Thymus (tissue), 11 donors: ENCODE measurements around the gene C14orf93. TPM values are rescaled to one million over a fixed set of nuclear protein-coding genes. Genes with fewer than 3 reads are reported as not detected.

ENCODE experiments used
- DNase-seq, 9 donors: peaks; one replicate each; pipeline ENCODE4 v3.0.0-alpha.2; 2013; ENCODE audit warnings: low spot score in 9 of 9, low read depth in 6 of 9, missing footprints in 1 of 9
- H3K27ac ChIP-seq, 2 donors: one replicate each; pipeline ENCODE4 v1.5.1; 2013; ENCODE audit warnings: control low read depth in 1 of 2, low read depth in 1 of 2, low read length in 1 of 2, mild to moderate bottlenecking in 1 of 2, moderate library complexity in 1 of 2
- H3K27me3 ChIP-seq, 2 donors: one replicate each; pipeline ENCODE4 v1.5.1; 2013; ENCODE audit warnings: low read length in 1 of 2; ENCODE audit not compliant: control insufficient read depth in 2 of 2, insufficient read depth in 1 of 2
- H3K36me3 ChIP-seq, 2 donors: one replicate each; pipeline ENCODE4 v1.5.1; 2013; ENCODE audit warnings: low read length in 1 of 2, mild to moderate bottlenecking in 1 of 2, moderate library complexity in 1 of 2; ENCODE audit not compliant: control insufficient read depth in 2 of 2, insufficient read depth in 2 of 2
- H3K4me1 ChIP-seq, 2 donors: one replicate each; pipeline ENCODE4 v1.5.1; 2013; ENCODE audit warnings: low read length in 2 of 2; ENCODE audit not compliant: control insufficient read depth in 2 of 2, insufficient read depth in 2 of 2
- H3K4me3 ChIP-seq, 2 donors: one replicate each; pipeline ENCODE4 v1.5.1; 2013; ENCODE audit warnings: low read length in 2 of 2, control low read depth in 1 of 2, mild to moderate bottlenecking in 1 of 2
- H3K9me3 ChIP-seq, 2 donors: one replicate each; pipeline ENCODE4 v1.5.1; 2013; ENCODE audit warnings: low read length in 1 of 2, mild to moderate bottlenecking in 1 of 2; ENCODE audit not compliant: control insufficient read depth in 2 of 2, insufficient read depth in 1 of 2
- WGBS: extraction: QIAGEN DNeasy Blood & Tissue Kit; methylation state at CpG from one replicate; pipeline ENCODE4 v1.1.7; 2013; 5-methylcytosine and 5-hydroxymethylcytosine counted together
- polyA plus RNA-seq: library from polyadenylated mRNA; stranded (reverse); fragments of 200-250 nt; gene quantifications from one replicate; pipeline ENCODE4 v1.2.3, GENCODE V29; 2013
- total RNA-seq: library from RNA; stranded (reverse); fragments of 120-200 nt; gene quantifications from one replicate; pipeline ENCODE4 v1.2.4, GENCODE V29; 2013
- donor health status: healthy.

C14orf93 gene
- total and polyA plus RNA-seq, 2 donors, result 17.5 to 23.8 TPM

- Histone ChIP-seq H3K4me1 (no peaks in the 10 kb centered on the region), H3K36me3 (peaks cover 10 to 46% of the 10 kb centered on the region in 2 donors), H3K9me3 (no peaks in the 10 kb centered on the region), H3K4me3 (no peak overlapping the region), H3K27ac (no peak overlapping the region), H3K27me3 (no peaks in the 10 kb centered on the region)
- DNase-seq, result no peak
- 99% methylated on average over 3 of the region's 3 CpGs for WGBS
Measured at GRCh38 chr14:22945642-22946041, 64.3 kb downstream of the C14orf93 start.

GRCh38 chr14:22939684-22940083 is 70.3 kb downstream of the C14orf93 start:
- 97% methylated on average over 4 of the region's 4 CpGs for WGBS
- Histone ChIP-seq H3K4me1 (no peaks in the 10 kb centered on the region), H3K27ac (no peak overlapping the region), H3K9me3 (no peaks in the 10 kb centered on the region), H3K36me3 (peaks cover 3 to 23% of the 10 kb centered on the region in 2 donors), H3K27me3 (no peaks in the 10 kb centered on the region), H3K4me3 (no peak overlapping the region)
- no peak for DNase-seq

Other genes starting within 250 kb of the C14orf93 start
- gene OXA1L, start 243.5 kb downstream of the C14orf93 start, total RNA-seq, result 85.7 TPM
- gene OXA1L, start 243.5 kb downstream of the C14orf93 start, polyA plus RNA-seq, result 81.8 TPM
- gene SLC7A7, start 194.7 kb downstream of the C14orf93 start, total RNA-seq, result 10.7 TPM
- 16.7 TPM for gene SLC7A7, start 194.7 kb downstream of the C14orf93 start, polyA plus RNA-seq
- 114 TPM for gene MRPL52, start 180.3 kb downstream of the C14orf93 start, total RNA-seq
- 121 TPM for gene MRPL52, start 180.3 kb downstream of the C14orf93 start, polyA plus RNA-seq
- 21.2 TPM for gene MMP14, start 173.6 kb downstream of the C14orf93 start, total RNA-seq
- 69.5 TPM for gene MMP14, start 173.6 kb downstream of the C14orf93 start, polyA plus RNA-seq
- 11.4 TPM for gene LRP10, start 138.4 kb downstream of the C14orf93 start, total RNA-seq
- gene LRP10, start 138.4 kb downstream of the C14orf93 start, polyA plus RNA-seq, result 18.6 TPM
- 0.47 TPM for gene REM2, start 126.9 kb downstream of the C14orf93 start, total RNA-seq
- 3.2 TPM for gene REM2, start 126.9 kb downstream of the C14orf93 start, polyA plus RNA-seq
- gene RBM23, start 91.0 kb downstream of the C14orf93 start, total RNA-seq, result 85.2 TPM
- 41.8 TPM for gene RBM23, start 91.0 kb downstream of the C14orf93 start, polyA plus RNA-seq
- gene PRMT5, start 80.8 kb downstream of the C14orf93 start, total RNA-seq, result 76.4 TPM
- gene PRMT5, start 80.8 kb downstream of the C14orf93 start, polyA plus RNA-seq, result 31.8 TPM
- 51.1 TPM for gene HAUS4, start 53.1 kb downstream of the C14orf93 start, total RNA-seq
- gene HAUS4, start 53.1 kb downstream of the C14orf93 start, polyA plus RNA-seq, result 30.5 TPM
- 14.4 TPM for gene AJUBA, start 27.6 kb downstream of the C14orf93 start, total RNA-seq
- gene AJUBA, start 27.6 kb downstream of the C14orf93 start, polyA plus RNA-seq, result 22.4 TPM
- gene PSMB5, start 24.8 kb upstream of the C14orf93 start, total RNA-seq, result 93.4 TPM
- 71.0 TPM for gene PSMB5, start 24.8 kb upstream of the C14orf93 start, polyA plus RNA-seq
- 48.7 TPM for gene PSMB11, start 32.1 kb upstream of the C14orf93 start, total RNA-seq
- 0.62 TPM for gene PSMB11, start 32.1 kb upstream of the C14orf93 start, polyA plus RNA-seq
- gene CDH24, start 47.4 kb upstream of the C14orf93 start, total RNA-seq, result 2.8 TPM
- 7.0 TPM for gene CDH24, start 47.4 kb upstream of the C14orf93 start, polyA plus RNA-seq
- 75.6 TPM for gene ACIN1, start 85.0 kb upstream of the C14orf93 start, total RNA-seq
- 123 TPM for gene ACIN1, start 85.0 kb upstream of the C14orf93 start, polyA plus RNA-seq
- 52.9 TPM for gene C14orf119, start 85.4 kb upstream of the C14orf93 start, total RNA-seq
- 43.6 TPM for gene C14orf119, start 85.4 kb upstream of the C14orf93 start, polyA plus RNA-seq
- gene CIROP, start 94.8 kb upstream of the C14orf93 start, total RNA-seq, result 0.05 TPM
- gene CIROP, start 94.8 kb upstream of the C14orf93 start, polyA plus RNA-seq, result 0.07 TPM
- gene CEBPE, start 109.1 kb upstream of the C14orf93 start, total RNA-seq, result 2.5 TPM
- 0.87 TPM for gene CEBPE, start 109.1 kb upstream of the C14orf93 start, polyA plus RNA-seq
- gene SLC7A8, start 173.5 kb upstream of the C14orf93 start, total RNA-seq, result 3.2 TPM
- gene SLC7A8, start 173.5 kb upstream of the C14orf93 start, polyA plus RNA-seq, result 15.0 TPM
- 0.05 TPM for gene RNF212B, start 227.8 kb upstream of the C14orf93 start, total RNA-seq
- gene RNF212B, start 227.8 kb upstream of the C14orf93 start, polyA plus RNA-seq, result 0.07 TPM